HG03066 (cell line): Measurements from ENCODE around the gene PLOD2.

Experiments used
- ATAC-seq: cut with Tn5 transposase; IDR thresholded peaks from one replicate; pipeline ENCODE4 v1.9.1; 2021; ENCODE audit warnings: low read depth; ENCODE audit not compliant: unreplicated experiment

The PLOD2 gene

DNA sequence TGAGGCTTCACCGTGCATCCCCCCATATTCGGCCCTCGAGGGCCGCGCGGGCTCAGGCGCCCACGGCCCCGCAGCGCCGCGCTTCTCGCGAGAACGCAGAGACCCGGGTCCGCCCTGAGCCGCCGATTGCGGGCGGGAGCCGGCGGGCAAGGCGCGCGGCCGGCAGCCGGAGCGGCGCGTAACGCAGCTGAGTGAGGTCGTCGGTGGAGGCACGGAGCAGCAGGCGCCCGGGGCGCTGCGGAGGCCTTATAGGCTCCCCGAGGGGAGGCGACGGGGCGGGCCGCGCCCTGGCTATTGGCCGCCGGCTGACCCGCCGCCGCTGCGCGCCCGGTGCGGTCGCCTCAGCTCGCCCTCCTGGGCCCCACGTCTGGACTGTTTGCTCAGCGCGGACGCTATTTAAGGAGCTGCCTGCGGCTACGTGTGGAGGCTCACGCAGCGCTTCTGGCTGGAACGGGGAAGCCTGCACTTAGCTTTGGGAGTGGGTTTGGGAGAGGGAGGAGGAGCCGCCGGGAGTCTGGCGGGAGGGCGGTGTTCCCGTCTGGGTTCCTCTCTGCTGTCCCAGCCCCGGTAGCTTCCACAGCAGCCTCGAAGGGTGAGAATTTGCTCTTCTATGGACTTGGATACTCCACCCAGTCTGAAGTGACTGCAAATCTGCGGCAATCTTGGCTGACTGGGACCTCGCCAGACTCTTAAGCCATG lies at the start of gene PLOD2:
Gene PLOD2, minus strand, starts transcription at position 221 of the 699 bp plus-strand sequence. Its CDS starts 195 bp downstream, at position 26.
- ATAC-seq = peak; percentile 57

- no peak for ATAC-seq
Measured at GRCh38 chr3:146209371-146209770, 48.4 kb upstream of the PLOD2 start.

DNA sequence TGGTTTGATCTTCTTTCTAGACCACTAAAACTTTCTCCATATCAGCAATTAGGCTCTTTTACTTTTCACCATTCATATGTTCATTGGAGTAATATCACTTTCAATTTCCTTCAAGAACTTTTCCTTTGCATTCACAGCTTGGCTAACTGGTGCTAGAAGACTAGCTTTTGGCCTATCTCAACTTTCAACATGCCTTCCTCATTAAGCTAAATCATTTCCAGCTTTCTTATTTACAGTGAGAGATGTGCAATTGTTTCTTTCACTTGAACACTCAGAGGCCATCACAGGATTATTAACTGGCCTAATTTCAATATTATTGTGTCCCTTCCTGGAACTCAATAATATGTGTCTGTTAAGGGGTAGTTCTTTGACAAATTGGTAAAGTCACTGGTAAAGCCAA lies 42.8 kb upstream of the PLOD2 start:
- ATAC-seq = no peak

DNA sequence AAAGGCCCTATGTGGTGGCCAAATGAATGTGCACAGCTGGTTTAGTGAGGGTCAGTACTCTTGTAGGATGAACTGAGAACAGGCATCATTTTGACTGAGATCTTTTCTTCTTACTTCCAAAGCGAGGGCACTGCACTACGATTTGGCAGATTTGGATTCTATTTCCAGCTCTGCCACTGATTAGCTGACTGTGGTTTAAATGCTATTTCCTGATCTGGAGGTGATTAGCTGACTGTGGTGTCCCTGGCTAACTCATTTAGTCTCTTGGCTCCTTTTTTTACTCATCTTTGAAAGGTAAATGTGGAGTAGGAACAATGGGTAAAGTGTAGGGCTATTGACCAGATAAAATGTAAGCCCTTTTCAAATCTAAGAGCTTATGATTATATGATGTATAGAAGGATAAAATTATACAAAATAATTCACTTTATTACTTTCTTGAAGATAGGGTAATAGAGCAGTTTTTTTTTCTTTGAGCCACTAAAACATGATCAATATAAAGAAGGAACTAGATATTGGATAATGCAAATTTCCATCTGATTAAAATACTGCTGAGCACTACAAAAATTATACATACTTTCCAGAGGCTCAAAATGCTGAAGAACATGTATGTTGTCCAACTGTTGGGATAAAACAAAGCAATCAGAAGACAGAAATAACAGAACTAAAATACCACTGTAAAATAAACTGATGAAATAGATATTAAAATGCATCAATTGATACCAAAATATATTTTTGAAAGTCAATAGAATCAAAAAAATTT lies 39.7 kb upstream of the PLOD2 start:
- ATAC-seq = no peak

DNA sequence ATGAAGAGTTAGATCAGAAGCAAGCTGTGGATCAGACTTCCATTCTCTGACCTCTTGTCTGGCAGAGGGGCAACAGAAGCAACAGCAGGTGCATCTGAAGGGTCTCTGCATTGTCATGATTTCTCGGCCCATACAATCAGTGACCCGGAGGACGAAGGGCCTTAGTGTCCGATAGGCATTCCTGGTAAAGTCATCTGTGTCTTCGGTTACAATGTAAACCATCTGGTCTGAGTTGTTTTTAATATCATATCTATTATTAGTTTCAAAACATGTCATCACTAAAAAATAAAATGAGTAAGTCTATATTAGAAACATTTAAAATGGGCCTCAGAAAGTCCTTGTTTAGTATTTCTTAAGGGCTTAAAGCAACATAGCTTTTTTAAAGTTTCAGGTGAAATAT lies 38.8 kb upstream of the PLOD2 start:
- ATAC-seq = no peak

DNA sequence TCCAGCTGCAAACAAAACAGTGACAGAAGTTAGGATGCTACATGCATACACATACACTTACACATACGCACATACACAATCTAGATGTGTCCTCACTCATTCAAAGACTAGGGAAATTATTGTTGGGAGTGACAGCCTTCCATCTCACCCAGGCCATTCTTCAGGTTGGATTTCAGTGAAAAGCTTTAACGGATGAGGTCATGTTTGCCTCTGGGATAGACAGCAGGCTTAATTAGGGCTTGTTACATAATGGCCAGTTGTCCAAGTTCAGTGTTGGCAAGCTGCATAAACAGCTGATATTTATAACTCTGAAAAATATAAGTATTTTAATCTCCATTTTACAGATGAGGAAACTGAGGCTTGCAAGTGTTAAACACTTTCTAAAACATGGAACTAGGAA lies 35.8 kb upstream of the PLOD2 start:
- ATAC-seq = no peak

- ATAC-seq = no peak
Measured at GRCh38 chr3:146195605-146196004, 34.6 kb upstream of the PLOD2 start.

DNA sequence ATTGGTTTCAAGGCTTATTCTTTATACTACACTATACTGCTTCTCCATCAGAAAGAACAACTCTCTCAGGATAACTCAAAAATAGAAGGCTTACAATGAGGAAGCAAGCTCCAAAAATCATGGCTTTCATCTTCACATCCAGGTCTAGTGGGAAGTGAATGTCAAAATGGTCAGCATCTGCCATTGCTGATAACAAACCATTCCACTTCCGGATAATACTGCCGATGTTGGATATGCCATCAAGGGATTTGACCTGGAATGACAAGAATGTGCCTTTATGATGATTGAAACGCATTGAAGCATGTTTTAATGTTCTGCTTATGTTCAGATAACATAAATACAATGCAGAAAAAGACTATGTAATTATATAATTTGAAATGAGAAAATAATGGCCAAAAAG lies 34.0 kb upstream of the PLOD2 start:
- no peak for ATAC-seq

DNA sequence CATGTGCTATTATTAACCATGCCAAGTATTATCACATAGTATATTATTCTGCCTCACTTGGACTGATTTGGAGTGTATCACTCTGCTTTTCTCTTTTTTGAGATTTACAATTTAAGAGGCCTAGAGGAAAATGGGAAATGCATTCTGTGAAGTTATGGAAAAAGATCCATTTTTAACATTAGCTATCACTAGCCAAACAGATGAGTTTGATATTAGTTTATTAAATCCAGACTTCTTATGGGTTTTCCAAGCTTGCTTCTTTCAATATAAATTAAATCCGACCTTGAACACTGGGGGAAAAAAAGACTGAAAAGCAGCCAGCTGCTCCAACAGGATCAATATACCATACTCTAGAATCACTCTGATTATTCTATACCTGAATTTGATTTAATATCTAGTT lies 30.1 kb upstream of the PLOD2 start:
- ATAC-seq = no peak

- ATAC-seq = peak; percentile 95
Measured at GRCh38 chr3:146189519-146190173, 28.7 kb upstream of the PLOD2 start.

DNA sequence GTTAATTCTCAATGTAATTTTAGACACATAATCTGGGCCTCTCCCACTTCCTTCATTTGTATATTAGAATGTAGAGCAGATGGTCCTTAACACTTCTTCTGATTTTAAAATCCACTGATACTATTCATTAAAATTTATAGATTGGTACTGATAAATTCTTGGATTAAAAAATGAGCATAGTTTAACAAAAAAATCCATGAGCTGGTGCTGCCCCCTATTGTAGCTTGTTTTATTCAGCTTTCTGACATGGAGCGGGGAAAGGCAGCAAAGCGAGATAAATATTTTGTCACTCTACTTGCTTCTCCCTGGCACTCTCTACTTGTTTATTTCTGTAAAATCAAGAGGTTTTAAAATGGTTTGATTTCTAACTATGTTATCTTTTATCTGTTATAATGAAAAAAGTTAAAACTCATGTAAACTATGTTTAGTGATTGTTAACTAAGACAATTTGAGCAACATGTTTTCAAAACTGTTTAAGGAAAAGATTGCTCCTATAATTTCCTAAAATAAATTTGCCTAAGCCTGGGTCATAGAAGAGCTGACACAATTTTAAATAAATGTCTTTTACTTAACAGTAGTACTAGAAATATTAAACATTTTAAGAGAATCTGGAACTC lies 26.5 kb upstream of the PLOD2 start:
- ATAC-seq = no peak

- ATAC-seq = no peak
Measured at GRCh38 chr3:146184241-146185015, 23.4 kb upstream of the PLOD2 start.

GRCh38 chr3:146181216-146181615 lies 20.2 kb upstream of the PLOD2 start:
- no peak for ATAC-seq

DNA sequence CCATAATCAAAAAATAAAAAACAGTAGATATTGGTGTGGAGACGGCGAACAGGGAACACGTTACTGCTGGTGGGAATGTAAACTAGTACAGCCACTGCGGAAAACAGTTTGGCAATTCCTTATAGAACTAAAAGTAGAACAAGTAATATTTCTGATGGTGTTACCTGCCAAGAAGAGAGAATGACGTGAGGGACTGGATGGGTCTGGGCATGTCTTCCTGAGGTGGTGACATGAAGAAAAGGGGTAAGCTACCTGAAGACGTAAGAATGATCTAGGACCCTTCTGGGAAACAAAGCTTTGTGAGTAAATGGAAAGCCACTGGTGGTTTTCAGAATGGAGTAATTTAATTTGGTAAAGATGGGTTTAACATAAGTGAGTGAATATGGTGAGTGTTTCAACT lies 19.4 kb upstream of the PLOD2 start:
- ATAC-seq = no peak

DNA sequence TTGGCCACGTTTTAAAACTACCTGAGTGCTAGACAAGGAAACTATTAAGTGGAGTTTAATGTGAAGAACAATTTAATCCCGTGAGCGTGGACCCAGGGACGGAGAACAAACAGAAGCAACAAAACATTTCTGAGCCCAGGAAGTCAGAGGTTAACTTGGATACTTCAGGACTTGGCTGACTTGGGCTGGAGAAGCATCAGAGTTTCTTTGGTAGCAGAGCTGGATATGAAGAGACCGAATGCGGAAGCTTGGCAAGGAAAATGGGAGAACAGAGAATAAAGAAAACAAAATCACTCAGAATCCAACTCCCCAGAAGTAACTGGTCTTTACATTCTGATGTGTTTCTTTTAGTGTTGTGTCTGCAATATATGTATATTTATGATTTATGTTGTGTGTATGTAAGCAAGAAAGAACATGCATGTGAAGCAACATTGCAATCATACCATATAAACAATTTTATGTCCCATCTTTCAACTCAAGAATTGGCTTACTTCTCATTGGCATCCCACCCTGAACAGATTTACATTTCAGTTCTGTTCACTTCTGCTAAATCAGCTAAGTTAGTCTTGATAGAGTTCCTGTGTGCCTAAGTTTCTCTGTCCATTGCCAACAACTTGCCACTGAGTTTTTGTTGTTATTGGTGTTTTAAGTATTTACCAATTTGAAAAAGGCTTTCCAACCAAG lies 17.2 kb upstream of the PLOD2 start:
- ATAC-seq = no peak

DNA sequence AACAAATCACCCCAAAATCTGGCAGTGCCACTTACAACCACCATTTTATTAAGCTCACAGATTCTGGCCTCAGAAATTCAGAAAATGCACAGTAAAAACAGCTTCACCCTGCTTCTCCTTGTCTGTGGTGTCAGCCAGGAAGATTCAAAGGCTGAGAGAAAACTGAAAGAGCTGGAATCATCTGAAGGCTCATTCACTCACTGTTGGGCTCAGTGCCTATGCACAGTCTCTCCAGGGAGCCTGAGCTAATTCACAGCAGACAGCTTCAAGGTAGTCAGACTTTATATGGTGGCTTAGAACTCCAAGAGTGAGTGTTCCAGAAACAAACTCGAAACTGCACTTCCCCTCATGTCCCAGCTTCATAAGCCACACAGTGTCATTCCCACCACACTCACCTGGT lies 16.5 kb upstream of the PLOD2 start:
- ATAC-seq = no peak

GRCh38 chr3:146177072-146177471 lies 16.1 kb upstream of the PLOD2 start:
- no peak for ATAC-seq

DNA sequence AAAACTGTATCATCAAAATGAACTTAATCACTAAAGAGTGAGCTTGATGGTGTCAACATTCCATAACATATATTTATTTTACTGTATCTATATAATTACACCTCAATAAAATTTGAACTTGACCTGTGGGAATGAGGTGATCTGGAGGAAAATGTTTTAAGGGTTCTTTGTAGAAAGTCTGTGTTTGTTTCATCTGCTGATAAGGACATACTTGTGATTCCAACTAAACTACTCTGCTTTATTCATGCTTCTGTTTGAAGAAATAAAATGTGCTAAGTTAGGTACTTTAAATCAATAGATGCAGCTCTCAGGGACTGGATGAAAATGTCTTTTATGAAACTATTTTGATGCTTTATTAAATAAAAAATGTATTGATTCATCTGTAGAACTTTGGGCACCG lies 11.6 kb upstream of the PLOD2 start:
- ATAC-seq = no peak

DNA sequence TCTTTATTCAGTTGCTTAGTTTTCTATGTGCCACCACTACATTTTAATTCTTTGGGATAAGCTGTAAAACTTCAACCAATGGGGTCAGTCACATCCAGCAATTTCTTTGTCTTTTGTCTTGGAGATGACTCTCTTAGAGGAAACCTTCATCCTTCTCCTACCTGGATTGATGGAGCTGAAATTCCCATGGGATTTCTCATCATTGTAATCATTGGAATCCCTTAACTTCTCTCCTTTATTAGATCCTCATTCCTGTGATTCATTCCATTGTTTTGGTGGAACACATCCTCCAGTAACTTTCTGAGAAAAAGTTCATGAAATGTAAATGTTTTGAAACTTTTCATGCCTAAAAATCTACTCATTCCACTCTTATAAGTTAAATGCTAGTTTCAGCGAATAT lies 9.6 kb upstream of the PLOD2 start:
- ATAC-seq = no peak

GRCh38 chr3:146169891-146170290 lies 8.9 kb upstream of the PLOD2 start:
- no peak for ATAC-seq
